ENCODE measurements around the gene SF3A2. TPM values are rescaled to one million over a fixed set of nuclear protein-coding genes. Genes with fewer than 3 reads are reported as not detected.

SF3A2 gene
- total and polyA plus RNA-seq, 10 of the 15 experiments (the other 5 are each of a cell fraction or from before 2014, with no cell fraction given): 0.33 to 143 (median 30.6) TPM

- 91% methylated on average over 46 of the region's 48 CpGs for WGBS (ENCODE audit: insufficient coverage, insufficient replicate concordance, low lambda C conversion rate, missing lambda C conversion rate)
- no peak overlapping the region for H3K27ac ChIP-seq (ENCODE audit: control insufficient read depth, insufficient read depth)
- TF ChIP-seq POLR2AphosphoS2 (IDR thresholded peaks at IDR 0.05; ENCODE audit: low read depth, low read length) (peak; percentile 68; the same call in 1 of the 2 replicates), ZBTB33 (IDR thresholded peaks at IDR 0.05) (peak; percentile 37; the same call in 1 of the 2 replicates), POLR2A (IDR thresholded peaks at IDR 0.05; ENCODE audit: low read depth, low read length) (peak; percentile 50; the same call in 1 of the 2 replicates), USF1 (IDR thresholded peaks at IDR 0.05; ENCODE audit: borderline replicate concordance, extremely low read length, insufficient read depth, low read depth, low read length) (no peak)
- no peak overlapping the region for H3K9ac ChIP-seq (ENCODE audit: control insufficient read depth, insufficient read depth, low read length)
- CTCF ChIA-PET: interaction anchor here (2.0 kb wide), 1 partner anchor 72 kb away, joined by 6 read pairs; no protein-coding TSS in a partner anchor
- no peaks in the 10 kb centered on the region for H4K20me1 ChIP-seq (ENCODE audit: control insufficient read depth, insufficient read depth)
- no TSS peak for BruUV-seq (replicated peaks)
- peaks cover 0 to 41% of the 10 kb centered on the region in 2 experiments; a peak in 3 of 4 replicates for H3K36me3 ChIP-seq (ENCODE audit: control insufficient read depth in 2 of 2, insufficient read depth in 2 of 2, low read length in 1 of 2)
- H3K27me3 ChIP-seq (replicated peaks in 1 of 2; ENCODE audit: control insufficient read depth in 2 of 2, insufficient read depth in 2 of 2, low read length in 1 of 2): no peaks in the 10 kb centered on the region
- H3K4me2 ChIP-seq (ENCODE audit: control insufficient read depth, insufficient read depth): no peak overlapping the region
- H2AFZ ChIP-seq (ENCODE audit: control insufficient read depth, low read depth, low read length): no peak overlapping the region
- ATAC-seq (no peak), FAIRE-seq (no peak), DNase-seq (ENCODE audit: low read depth, low spot score) (no peak)
- peaks cover 4% of the 10 kb centered on the region for H3K79me2 ChIP-seq (ENCODE audit: control insufficient read depth, insufficient read depth, low read length)
- peaks cover 2% of the 10 kb centered on the region; the same call in 1 of the 2 replicates for H3K4me1 ChIP-seq (ENCODE audit: control insufficient read depth, insufficient read depth, low read length)
- intact Hi-C loops (cut with micrococcal nuclease; ENCODE audit: unreplicated experiment) (no loop called here), in situ Hi-C loops (cut with MboI) (no loop called here)
- POLR2A ChIA-PET: interaction anchor here (0.5 to 1.0 kb wide), 2 partner anchors 61 to 95 kb away, joined by 5 to 7 read pairs; no protein-coding TSS in a partner anchor
- RAD21 ChIA-PET (ENCODE audit: unreplicated experiment): interaction anchor here (1.1 to 1.5 kb wide), 3 partner anchors 7 to 72 kb away, joined by 3 to 4 read pairs (median 3); partner anchors contain the start of gene PLEKHJ1
- no peaks in the 10 kb centered on the region for H3K9me3 ChIP-seq (replicated peaks; ENCODE audit: control insufficient read depth, insufficient read depth, low read length)
- no peak overlapping the region for H3K4me3 ChIP-seq
- SMC1A ChIA-PET (ENCODE audit: uncharacterized antibody, unreplicated experiment): no interaction called here
Observed at GRCh38 chr19:2228157-2229030, 8.2 kb upstream of the SF3A2 start.
